Activated CD4-positive, alpha-beta T cell treated with anti-CD3 and anti-CD28 coated beads for 36 hours (primary cell): Measurements from ENCODE around the gene MDC1. TPM values are rescaled to one million over a fixed set of nuclear protein-coding genes. Genes with fewer than 3 reads are reported as not detected.
"Not testable (repeated sequence)": the region's sequence is repeated elsewhere in the genome, so short reads cannot be mapped to it uniquely, and the experiment has no call there.

ENCODE experiments used
- ATAC-seq: fragments of 200-7000 bp; cut with Tn5 transposase; one replicate; pipeline ENCODE4 v1.10.0; 2021; ENCODE audit warnings: mild to moderate bottlenecking, moderate library complexity
- CTCF ChIA-PET: fragments of 350-600 bp; sonication (Branson Sonifier 250); formaldehyde crosslinking; loops from one replicate; lab custom pipeline; 2021; ENCODE audit warnings: antibody characterized with exemption; lab: Charles Lee
- POLR2A ChIA-PET: fragments of 350-600 bp; sonication (Branson Sonifier 250); formaldehyde crosslinking; loops from one replicate; lab custom pipeline; 2021; ENCODE audit warnings: antibody characterized with exemption, inconsistent platforms; lab: Charles Lee
- DNase-seq: peaks from one replicate; pipeline ENCODE4 v3.0.0-alpha.2; 2020
- H3K27ac Mint-ChIP-seq: one replicate; pipeline ENCODE4 v1.8.0; 2021; ENCODE audit warnings: mixed read lengths
- H3K27me3 Mint-ChIP-seq: one replicate; pipeline ENCODE4 v1.8.0; 2021; ENCODE audit warnings: mixed read lengths
- H3K36me3 Mint-ChIP-seq: one replicate; pipeline ENCODE4 v1.8.0; 2021; ENCODE audit warnings: low read depth, mixed read lengths
- H3K4me1 Mint-ChIP-seq: one replicate; pipeline ENCODE4 v1.8.0; 2021; ENCODE audit warnings: mixed read lengths
- H3K4me3 Mint-ChIP-seq: one replicate; pipeline ENCODE4 v1.8.0; 2021; ENCODE audit warnings: mild to moderate bottlenecking, moderate library complexity, mixed read lengths
- H3K9me3 Mint-ChIP-seq: one replicate; pipeline ENCODE4 v1.8.0; 2021; ENCODE audit warnings: low read depth, mixed read lengths
- intact Hi-C, 2 experiments: fragments of 100-400 bp; cut with DNase I in 1 of 2; cut with micrococcal nuclease in 1 of 2; formaldehyde crosslinking; loops; one replicate each; pipeline versions ENCODE4 v1.14.2 to v1.15.1; 2022 to 2024; cut with DNase I, micrococcal nuclease
- total RNA-seq, 2 experiments: library from RNA; stranded (reverse); gene quantifications; one replicate each; pipeline ENCODE4 v1.2.3, GENCODE V29; 2021

MDC1 gene
- total RNA-seq = 100 to 1,000 TPM in 1 of 2 experiments, 10 to 100 TPM in 1; 92.0 to 101 TPM

GRCh38 chr6:30717129-30717844 is at the start of gene MDC1:
Gene MDC1, minus strand, starts transcription at chr6:30717281. Its CDS starts 2,106 bp downstream, at chr6:30715175.
- DNase-seq (peak; percentile 100), ATAC-seq (peak; percentile 78)
- intact Hi-C loops = loop anchor here (1.0 to 10.0 kb wide), 11 partner anchors 26 to 438 kb away; partner anchors contain the start of genes MRPS18B (in 2 of the 2), PPP1R10 (in 2 of the 2), ABCF1 (in 1 of the 2) and C6orf136 (in 1 of the 2)
- H3K4me3 Mint-ChIP-seq = peak within 1 kb of the TSS; percentile 98
- H3K27ac Mint-ChIP-seq = peak within 1 kb of the TSS; percentile 99
- ChIA-PET POLR2A (interaction anchor here (0.5 to 1.8 kb wide), 22 partner anchors 9 to 637 kb away, joined by 3 to 20 read pairs (median 4); partner anchors contain the start of genes ABCF1, DHX16, IER3 and MRPS18B), CTCF (interaction anchor here (0.6 to 2.1 kb wide), 13 partner anchors 12 to 370 kb away, joined by 3 to 13 read pairs (median 5); no protein-coding TSS in a partner anchor)
- H3K9me3 Mint-ChIP-seq = no peaks in the 10 kb centered on the region
- H3K36me3 Mint-ChIP-seq = peaks cover 61% of the 10 kb centered on the region
- peaks cover 42% of the 10 kb centered on the region for H3K4me1 Mint-ChIP-seq
- H3K27me3 Mint-ChIP-seq = no peaks in the 10 kb centered on the region

- H3K36me3 Mint-ChIP-seq = peaks cover 4% of the 10 kb centered on the region
- CTCF ChIA-PET = interaction anchor here (0.7 to 1.5 kb wide), 7 partner anchors 20 to 313 kb away, joined by 3 to 9 read pairs (median 3); no protein-coding TSS in a partner anchor
- peak overlapping the region; percentile 11 for H3K4me3 Mint-ChIP-seq
Measured at GRCh38 chr6:30766461-30767157, 49.5 kb upstream of the MDC1 start.

GRCh38 chr6:30765495-30765894 is 48.4 kb upstream of the MDC1 start:
- H3K9me3 Mint-ChIP-seq, H3K27me3 Mint-ChIP-seq, H3K4me3 Mint-ChIP-seq, DNase-seq, H3K27ac Mint-ChIP-seq, POLR2A ChIA-PET, ATAC-seq, H3K36me3 Mint-ChIP-seq: not testable (repeated sequence)
- CTCF ChIA-PET = interaction anchor here (0.9 to 1.4 kb wide), 2 partner anchors 46 to 314 kb away, joined by 3 read pairs; no protein-coding TSS in a partner anchor
- intact Hi-C loops = loop anchor here in 1 of 2 experiments (5.0 kb wide), 1 partner anchor 437 kb away; no protein-coding TSS in a partner anchor
- H3K4me1 Mint-ChIP-seq = peaks cover 85% of the 10 kb centered on the region

More at GRCh38 chr6:30766461-30767157, 49.5 kb upstream of the MDC1 start:
- peaks cover 2% of the 10 kb centered on the region for H3K9me3 Mint-ChIP-seq
- intact Hi-C loops = loop anchor here in 1 of 2 experiments (5.0 kb wide), 1 partner anchor 436 kb away; no protein-coding TSS in a partner anchor
- H3K27me3 Mint-ChIP-seq = no peaks in the 10 kb centered on the region
- peak overlapping the region; percentile 98 for H3K27ac Mint-ChIP-seq
- DNase-seq (no peak), ATAC-seq (no peak)
- H3K4me1 Mint-ChIP-seq = peaks cover 86% of the 10 kb centered on the region
- POLR2A ChIA-PET = interaction anchor here (0.6 to 1.5 kb wide), 5 partner anchors 9 to 123 kb away, joined by 3 to 6 read pairs (median 5); no protein-coding TSS in a partner anchor

- Mint-ChIP-seq H3K4me3 (peak overlapping the region; percentile 5), H3K27ac (peak overlapping the region; percentile 88), H3K4me1 (peaks cover 76% of the 10 kb centered on the region)
- H3K9me3 Mint-ChIP-seq, H3K27me3 Mint-ChIP-seq, ATAC-seq, DNase-seq, H3K36me3 Mint-ChIP-seq: not testable (repeated sequence)
- ChIA-PET CTCF (interaction anchor here (1.1 to 1.8 kb wide), 2 partner anchors 12 to 24 kb away, joined by 4 read pairs; no protein-coding TSS in a partner anchor), POLR2A (interaction anchor here (0.5 to 1.3 kb wide), 3 partner anchors 20 to 55 kb away, joined by 3 to 5 read pairs (median 3); partner anchors contain the start of gene IER3)
- intact Hi-C loops = loop anchor here in 1 of 2 experiments (5.0 kb wide), 1 partner anchor 438 kb away; no protein-coding TSS in a partner anchor
Measured at GRCh38 chr6:30764490-30765043, 47.5 kb upstream of the MDC1 start.

GRCh38 chr6:30763618-30764489 is 46.8 kb upstream of the MDC1 start:
- CTCF ChIA-PET = interaction anchor here (0.7 to 1.8 kb wide), 3 partner anchors 13 to 113 kb away, joined by 3 to 4 read pairs (median 4); no protein-coding TSS in a partner anchor
- H3K27ac Mint-ChIP-seq = peak overlapping the region; percentile 88
- H3K27me3 Mint-ChIP-seq = no peaks in the 10 kb centered on the region
- DNase-seq (no peak), ATAC-seq (no peak)
- peak overlapping the region; percentile 5 for H3K4me3 Mint-ChIP-seq
- intact Hi-C loops = no loop called here
- POLR2A ChIA-PET = interaction anchor here (0.5 to 1.3 kb wide), 3 partner anchors 19 to 56 kb away, joined by 3 to 5 read pairs (median 3); partner anchors contain the start of gene IER3
- H3K9me3 Mint-ChIP-seq = peaks cover 2% of the 10 kb centered on the region
- H3K4me1 Mint-ChIP-seq = peaks cover 72% of the 10 kb centered on the region
- H3K36me3 Mint-ChIP-seq = peaks cover 4% of the 10 kb centered on the region

GRCh38 chr6:30763155-30763617 is 46.1 kb upstream of the MDC1 start:
- Mint-ChIP-seq H3K4me1 (peaks cover 68% of the 10 kb centered on the region), H3K36me3 (peaks cover 4% of the 10 kb centered on the region), H3K4me3 (no peak overlapping the region), H3K27ac (peak overlapping the region; percentile 88), H3K27me3 (no peaks in the 10 kb centered on the region), H3K9me3 (peaks cover 2% of the 10 kb centered on the region)
- ChIA-PET CTCF (interaction anchor here (0.6 to 1.8 kb wide), 2 partner anchors 13 to 101 kb away, joined by 3 to 4 read pairs; no protein-coding TSS in a partner anchor), POLR2A (interaction anchor here (1.3 kb wide), 1 partner anchor 56 kb away, joined by 5 read pairs; no protein-coding TSS in a partner anchor)
- ATAC-seq (no peak), DNase-seq (no peak)
- intact Hi-C loops = no loop called here

- H3K4me3 Mint-ChIP-seq = no peak overlapping the region
- H3K36me3 Mint-ChIP-seq = peaks cover 4% of the 10 kb centered on the region
- ChIA-PET POLR2A (interaction anchor here (0.9 to 1.0 kb wide), 2 partner anchors 20 to 27 kb away, joined by 3 to 4 read pairs; no protein-coding TSS in a partner anchor), CTCF (interaction anchor here (0.6 to 1.2 kb wide), 9 partner anchors 10 to 326 kb away, joined by 3 to 4 read pairs (median 3); partner anchors contain the start of gene IER3)
- H3K27me3 Mint-ChIP-seq = no peaks in the 10 kb centered on the region
- intact Hi-C loops = no loop called here
- H3K9me3 Mint-ChIP-seq = peaks cover 2% of the 10 kb centered on the region
- DNase-seq (no peak), ATAC-seq (peak; percentile 78)
- peaks cover 56% of the 10 kb centered on the region for H3K4me1 Mint-ChIP-seq
- peak overlapping the region; percentile 38 for H3K27ac Mint-ChIP-seq
Measured at GRCh38 chr6:30761791-30762429, 44.8 kb upstream of the MDC1 start.

GRCh38 chr6:30760549-30760948 is 43.5 kb upstream of the MDC1 start:
- intact Hi-C loops = no loop called here
- H3K36me3 Mint-ChIP-seq = peaks cover 2% of the 10 kb centered on the region
- no peak for ATAC-seq
- peaks cover 49% of the 10 kb centered on the region for H3K4me1 Mint-ChIP-seq
- peaks cover 2% of the 10 kb centered on the region for H3K9me3 Mint-ChIP-seq
- no peak overlapping the region for H3K4me3 Mint-ChIP-seq
- no peak overlapping the region for H3K27ac Mint-ChIP-seq
- no peaks in the 10 kb centered on the region for H3K27me3 Mint-ChIP-seq
- CTCF ChIA-PET = interaction anchor here (0.6 to 1.1 kb wide), 4 partner anchors 25 to 107 kb away, joined by 4 to 5 read pairs (median 4); no protein-coding TSS in a partner anchor
- POLR2A ChIA-PET = no interaction called here
- DNase-seq = no peak

- POLR2A ChIA-PET = no interaction called here
- DNase-seq (peak; percentile 34), ATAC-seq (no peak)
- CTCF ChIA-PET = interaction anchor here (0.7 to 1.0 kb wide), 3 partner anchors 10 to 108 kb away, joined by 3 to 6 read pairs (median 4); no protein-coding TSS in a partner anchor
- Mint-ChIP-seq H3K27ac (no peak overlapping the region), H3K4me1 (peaks cover 43% of the 10 kb centered on the region), H3K4me3 (no peak overlapping the region), H3K36me3 (peaks cover 2% of the 10 kb centered on the region), H3K27me3 (no peaks in the 10 kb centered on the region), H3K9me3 (peaks cover 2% of the 10 kb centered on the region)
- intact Hi-C loops = no loop called here
Measured at GRCh38 chr6:30759575-30760239, 42.6 kb upstream of the MDC1 start.
